HepG2 (cell line): ENCODE data around the gene RASGRF1. TPM values are rescaled to one million over a fixed set of nuclear protein-coding genes. Genes with fewer than 3 reads are reported as not detected.

Source experiments
- ARID5B ChIP-seq: IDR thresholded peaks from 2 replicates; pipeline ENCODE4 v1.4.0; 2020; ENCODE audit warnings: mild to moderate bottlenecking, missing genetic modification reagents
- JUND ChIP-seq: sonication (generic); formaldehyde crosslinking; IDR thresholded peaks from 2 replicates; pipeline ENCODE4 v1.8.0; 2022; ENCODE audit warnings: mild to moderate bottlenecking, missing genetic modification reagents
- NAIF1 ChIP-seq: sonication (generic); formaldehyde crosslinking; IDR thresholded peaks from 2 replicates; pipeline ENCODE4 v1.5.0; 2020; ENCODE audit warnings: mild to moderate bottlenecking, missing genetic modification reagents, borderline replicate concordance
- NCOA2 ChIP-seq: sonication (generic); formaldehyde crosslinking; IDR thresholded peaks from 2 replicates; pipeline ENCODE4 v1.8.0; 2022; ENCODE audit warnings: inconsistent platforms
- NFYB ChIP-seq: sonication (generic); formaldehyde crosslinking; IDR thresholded peaks from 2 replicates; pipeline ENCODE4 v1.4.0; 2020; ENCODE audit warnings: missing genetic modification reagents
- PHF20 ChIP-seq: sonication (generic); formaldehyde crosslinking; IDR thresholded peaks from 2 replicates; pipeline ENCODE4 v1.5.0; 2020; ENCODE audit warnings: mild to moderate bottlenecking, missing genetic modification reagents
- PHF8 ChIP-seq: sonication (generic); formaldehyde crosslinking; IDR thresholded peaks from 2 replicates; pipeline ENCODE4 v1.5.0; 2020; ENCODE audit warnings: missing genetic modification reagents
- RARG ChIP-seq: sonication (generic); formaldehyde crosslinking; IDR thresholded peaks from 2 replicates; pipeline ENCODE4 v1.4.0; 2020; ENCODE audit warnings: low read depth, mild to moderate bottlenecking, missing genetic modification reagents
- RFXAP ChIP-seq: sonication (generic); formaldehyde crosslinking; IDR thresholded peaks from 2 replicates; pipeline ENCODE4 v1.4.0; 2020; ENCODE audit warnings: missing genetic modification reagents, borderline replicate concordance
- RXRA ChIP-seq: sonication (generic); formaldehyde crosslinking; IDR thresholded peaks from 2 replicates; pipeline ENCODE4 v1.5.1; 2020; ENCODE audit warnings: missing genetic modification reagents
- SIN3B ChIP-seq: fragments of 150-350 bp; IDR thresholded peaks from 2 replicates; pipeline ENCODE4 v1.6.1; 2014; ENCODE audit warnings: low read length
- SYNCRIP ChIP-seq: fragments of 200-400 bp; formaldehyde crosslinking; IDR thresholded peaks from 2 replicates; pipeline ENCODE4 v1.6.1; 2018; ENCODE audit warnings: mild to moderate bottlenecking, low read depth, low read length; ENCODE audit not compliant: insufficient read depth
- TSC22D2 ChIP-seq: sonication (generic); formaldehyde crosslinking; IDR thresholded peaks from 2 replicates; pipeline ENCODE4 v1.5.1; 2020; ENCODE audit warnings: missing genetic modification reagents, mild to moderate bottlenecking, borderline replicate concordance
- ZBTB34 ChIP-seq: sonication (generic); formaldehyde crosslinking; IDR thresholded peaks from 2 replicates; pipeline ENCODE4 v1.8.0; 2022; ENCODE audit warnings: mild to moderate bottlenecking, missing genetic modification reagents
- ZEB1 ChIP-seq: IDR thresholded peaks from 2 replicates; pipeline ENCODE4 v1.6.1; 2012; ENCODE audit warnings: mild to moderate bottlenecking, low read depth, inconsistent platforms; ENCODE audit not compliant: insufficient replicate concordance
- ZFP41 ChIP-seq: sonication (generic); formaldehyde crosslinking; IDR thresholded peaks from 2 replicates; pipeline ENCODE4 v1.4.0; 2020; ENCODE audit warnings: mild to moderate bottlenecking, missing genetic modification reagents, borderline replicate concordance
- ZNF292 ChIP-seq: sonication (generic); formaldehyde crosslinking; IDR thresholded peaks from 2 replicates; pipeline ENCODE4 v1.8.1; 2022; ENCODE audit warnings: mild to moderate bottlenecking, low read depth, missing genetic modification reagents, borderline replicate concordance
- ZSCAN25 ChIP-seq: sonication (generic); formaldehyde crosslinking; IDR thresholded peaks from 2 replicates; pipeline ENCODE4 v1.8.0; 2022; ENCODE audit warnings: mild to moderate bottlenecking, missing genetic modification reagents
- polyA plus RNA-seq, 8 experiments: library from polyadenylated mRNA; depleted of rRNA in 3 of 8; stranded (reverse) in 7 of 8; unstranded in 1 of 8; fragments of >200 nt; fragmentation: Illumina TruSeq in 4 of 8; extraction: Trizol in 4 of 8; gene quantifications; 2 replicates each; pipeline versions ENCODE4 v1.2.1 to v1.2.3, GENCODE V29; 2011 to 2016; ENCODE audit warnings: low read depth in 4 of 8, missing spikeins in 1 of 8, mixed read lengths in 1 of 8; ENCODE audit not compliant: insufficient read depth in 1 of 8
- total RNA-seq, 5 experiments: library from RNA; depleted of rRNA; stranded (reverse); fragments of >200 nt; fragmentation: Illumina TruSeq; extraction: Trizol; gene quantifications; 2 replicates each; pipeline ENCODE4 v1.2.3, GENCODE V29; 2016; ENCODE audit warnings: low read depth in 1 of 5
- TF ChIP-seq, protein P1 (sequence below): sonication (generic); formaldehyde crosslinking; IDR thresholded peaks from 2 replicates; pipeline ENCODE4 v1.4.0; 2020; ENCODE audit warnings: missing genetic modification reagents
- TF ChIP-seq, protein P2 (sequence below): IDR thresholded peaks from 2 replicates; pipeline ENCODE4 v1.6.1; 2012; ENCODE audit warnings: low read length, improper control_type of control experiment

RASGRF1 gene
- total and polyA plus RNA-seq, 2 of the 13 experiments (the other 11 are each of a cell fraction or from before 2014, with no cell fraction given): 0.55 to 3.0 TPM

GRCh38 chr15:78988361-78988911 lies 102.1 kb downstream of the RASGRF1 start (continued):
- TF ChIP-seq, protein P1, sequence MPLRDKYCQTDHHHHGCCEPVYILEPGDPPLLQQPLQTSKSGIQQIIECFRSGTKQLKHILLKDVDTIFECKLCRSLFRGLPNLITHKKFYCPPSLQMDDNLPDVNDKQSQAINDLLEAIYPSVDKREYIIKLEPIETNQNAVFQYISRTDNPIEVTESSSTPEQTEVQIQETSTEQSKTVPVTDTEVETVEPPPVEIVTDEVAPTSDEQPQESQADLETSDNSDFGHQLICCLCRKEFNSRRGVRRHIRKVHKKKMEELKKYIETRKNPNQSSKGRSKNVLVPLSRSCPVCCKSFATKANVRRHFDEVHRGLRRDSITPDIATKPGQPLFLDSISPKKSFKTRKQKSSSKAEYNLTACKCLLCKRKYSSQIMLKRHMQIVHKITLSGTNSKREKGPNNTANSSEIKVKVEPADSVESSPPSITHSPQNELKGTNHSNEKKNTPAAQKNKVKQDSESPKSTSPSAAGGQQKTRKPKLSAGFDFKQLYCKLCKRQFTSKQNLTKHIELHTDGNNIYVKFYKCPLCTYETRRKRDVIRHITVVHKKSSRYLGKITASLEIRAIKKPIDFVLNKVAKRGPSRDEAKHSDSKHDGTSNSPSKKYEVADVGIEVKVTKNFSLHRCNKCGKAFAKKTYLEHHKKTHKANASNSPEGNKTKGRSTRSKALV: peak; percentile 51; the same call in 1 of the 2 replicates
- no peak for TF ChIP-seq ZEB1
- TF ChIP-seq, protein P2, sequence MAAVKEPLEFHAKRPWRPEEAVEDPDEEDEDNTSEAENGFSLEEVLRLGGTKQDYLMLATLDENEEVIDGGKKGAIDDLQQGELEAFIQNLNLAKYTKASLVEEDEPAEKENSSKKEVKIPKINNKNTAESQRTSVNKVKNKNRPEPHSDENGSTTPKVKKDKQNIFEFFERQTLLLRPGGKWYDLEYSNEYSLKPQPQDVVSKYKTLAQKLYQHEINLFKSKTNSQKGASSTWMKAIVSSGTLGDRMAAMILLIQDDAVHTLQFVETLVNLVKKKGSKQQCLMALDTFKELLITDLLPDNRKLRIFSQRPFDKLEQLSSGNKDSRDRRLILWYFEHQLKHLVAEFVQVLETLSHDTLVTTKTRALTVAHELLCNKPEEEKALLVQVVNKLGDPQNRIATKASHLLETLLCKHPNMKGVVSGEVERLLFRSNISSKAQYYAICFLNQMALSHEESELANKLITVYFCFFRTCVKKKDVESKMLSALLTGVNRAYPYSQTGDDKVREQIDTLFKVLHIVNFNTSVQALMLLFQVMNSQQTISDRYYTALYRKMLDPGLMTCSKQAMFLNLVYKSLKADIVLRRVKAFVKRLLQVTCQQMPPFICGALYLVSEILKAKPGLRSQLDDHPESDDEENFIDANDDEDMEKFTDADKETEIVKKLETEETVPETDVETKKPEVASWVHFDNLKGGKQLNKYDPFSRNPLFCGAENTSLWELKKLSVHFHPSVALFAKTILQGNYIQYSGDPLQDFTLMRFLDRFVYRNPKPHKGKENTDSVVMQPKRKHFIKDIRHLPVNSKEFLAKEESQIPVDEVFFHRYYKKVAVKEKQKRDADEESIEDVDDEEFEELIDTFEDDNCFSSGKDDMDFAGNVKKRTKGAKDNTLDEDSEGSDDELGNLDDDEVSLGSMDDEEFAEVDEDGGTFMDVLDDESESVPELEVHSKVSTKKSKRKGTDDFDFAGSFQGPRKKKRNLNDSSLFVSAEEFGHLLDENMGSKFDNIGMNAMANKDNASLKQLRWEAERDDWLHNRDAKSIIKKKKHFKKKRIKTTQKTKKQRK: no peak
- no peak for TF ChIP-seq RARG (CRISPR knock-in tag)
- TF ChIP-seq SYNCRIP: no peak
- 0 out of 2 replicates have a peak, but pooled peaks have one; percentile 56 for TF ChIP-seq RFXAP (CRISPR knock-in tag)
- TF ChIP-seq ZSCAN25 (CRISPR knock-in tag): no peak; the same call in 1 of the 2 replicates
- no peak for TF ChIP-seq ZFP41 (CRISPR knock-in tag)
- TF ChIP-seq TSC22D2: peak; percentile 47; the same call in 1 of the 2 replicates
- TF ChIP-seq ZNF292: 0 out of 2 replicates have a peak, but pooled peaks have one; percentile 35
- TF ChIP-seq RXRA (CRISPR knock-in tag): peak; percentile 75
- TF ChIP-seq NAIF1: no peak; the same call in 1 of the 2 replicates
- TF ChIP-seq NFYB (CRISPR knock-in tag): peak; percentile 39
- peak; percentile 82 for TF ChIP-seq NCOA2 (CRISPR knock-in tag)
- peak; percentile 84; the same call in 1 of the 2 replicates for TF ChIP-seq JUND (CRISPR knock-in tag)
- TF ChIP-seq ZBTB34 (CRISPR knock-in tag): no peak
- TF ChIP-seq PHF8 (CRISPR knock-in tag): no peak
- TF ChIP-seq SIN3B: no peak
- peak; percentile 58; the same call in 1 of the 2 replicates for TF ChIP-seq PHF20
- peak; percentile 88 for TF ChIP-seq ARID5B
